Fibroblast of the aortic adventitia (primary cell): ENCODE measurements around the gene PCSK9. TPM values are rescaled to one million over a fixed set of nuclear protein-coding genes. Genes with fewer than 3 reads are reported as not detected.

Experiments
- DNase-seq: peaks from one replicate; pipeline ENCODE4 v3.0.0-alpha.2; 2010; ENCODE audit warnings: low read depth
- H3K4me3 ChIP-seq: 2 replicates; pipeline ENCODE4 v1.5.1; 2011; ENCODE audit warnings: low read depth, mild to moderate bottlenecking, control low read depth, low read length, moderate library complexity
- total RNA-seq: library from RNA; depleted of rRNA; stranded (reverse); fragments of >200 nt; gene quantifications from 2 replicates; pipeline ENCODE4 v1.2.3, GENCODE V29; 2012; ENCODE audit warnings: low replicate concordance
- TF ChIP-seq, protein P1 (sequence below): IDR thresholded peaks from 2 replicates; pipeline ENCODE4 v1.5.1; 2011; ENCODE audit warnings: mild to moderate bottlenecking, low read length, control low read depth, inconsistent platforms; ENCODE audit not compliant: insufficient read depth

The PCSK9 gene
- total RNA-seq, 1 donor = 1.1 TPM

DNA sequence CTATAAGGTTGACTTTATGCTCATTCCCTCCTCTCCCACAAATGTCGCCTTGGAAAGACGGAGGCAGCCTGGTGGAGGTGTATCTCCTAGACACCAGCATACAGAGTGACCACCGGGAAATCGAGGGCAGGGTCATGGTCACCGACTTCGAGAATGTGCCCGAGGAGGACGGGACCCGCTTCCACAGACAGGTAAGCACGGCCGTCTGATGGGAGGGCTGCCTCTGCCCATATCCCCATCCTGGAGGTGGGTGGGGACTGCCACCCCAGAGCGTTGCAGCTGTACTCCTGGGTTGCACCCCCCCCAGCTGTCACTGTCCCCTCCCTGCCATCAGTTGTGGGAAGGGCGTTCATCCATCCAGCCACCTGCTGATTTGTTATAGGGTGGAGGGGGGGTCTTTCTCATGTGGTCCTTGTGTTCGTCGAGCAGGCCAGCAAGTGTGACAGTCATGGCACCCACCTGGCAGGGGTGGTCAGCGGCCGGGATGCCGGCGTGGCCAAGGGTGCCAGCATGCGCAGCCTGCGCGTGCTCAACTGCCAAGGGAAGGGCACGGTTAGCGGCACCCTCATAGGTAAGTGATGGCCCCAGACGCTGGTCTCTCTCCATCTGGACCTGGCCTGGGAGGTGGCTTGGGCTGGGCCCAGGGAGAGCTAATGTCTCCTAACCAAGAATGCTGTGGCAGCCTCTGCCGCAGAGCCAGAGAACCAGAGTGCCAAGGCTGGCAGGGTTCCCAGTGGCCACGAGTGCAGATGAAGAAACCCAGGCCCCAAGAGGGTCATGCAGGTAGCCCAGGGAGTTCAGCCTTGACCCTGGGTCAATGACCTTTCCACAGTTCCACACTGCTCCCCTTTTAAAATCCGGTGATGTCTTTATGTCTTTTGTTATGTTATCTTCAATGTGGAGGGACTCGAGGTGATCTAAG, 13.1 kb downstream of the PCSK9 start:
- TF ChIP-seq, protein P1, sequence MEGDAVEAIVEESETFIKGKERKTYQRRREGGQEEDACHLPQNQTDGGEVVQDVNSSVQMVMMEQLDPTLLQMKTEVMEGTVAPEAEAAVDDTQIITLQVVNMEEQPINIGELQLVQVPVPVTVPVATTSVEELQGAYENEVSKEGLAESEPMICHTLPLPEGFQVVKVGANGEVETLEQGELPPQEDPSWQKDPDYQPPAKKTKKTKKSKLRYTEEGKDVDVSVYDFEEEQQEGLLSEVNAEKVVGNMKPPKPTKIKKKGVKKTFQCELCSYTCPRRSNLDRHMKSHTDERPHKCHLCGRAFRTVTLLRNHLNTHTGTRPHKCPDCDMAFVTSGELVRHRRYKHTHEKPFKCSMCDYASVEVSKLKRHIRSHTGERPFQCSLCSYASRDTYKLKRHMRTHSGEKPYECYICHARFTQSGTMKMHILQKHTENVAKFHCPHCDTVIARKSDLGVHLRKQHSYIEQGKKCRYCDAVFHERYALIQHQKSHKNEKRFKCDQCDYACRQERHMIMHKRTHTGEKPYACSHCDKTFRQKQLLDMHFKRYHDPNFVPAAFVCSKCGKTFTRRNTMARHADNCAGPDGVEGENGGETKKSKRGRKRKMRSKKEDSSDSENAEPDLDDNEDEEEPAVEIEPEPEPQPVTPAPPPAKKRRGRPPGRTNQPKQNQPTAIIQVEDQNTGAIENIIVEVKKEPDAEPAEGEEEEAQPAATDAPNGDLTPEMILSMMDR = no peak
- no peak overlapping the region for H3K4me3 ChIP-seq
- DNase-seq = no peak

DNA sequence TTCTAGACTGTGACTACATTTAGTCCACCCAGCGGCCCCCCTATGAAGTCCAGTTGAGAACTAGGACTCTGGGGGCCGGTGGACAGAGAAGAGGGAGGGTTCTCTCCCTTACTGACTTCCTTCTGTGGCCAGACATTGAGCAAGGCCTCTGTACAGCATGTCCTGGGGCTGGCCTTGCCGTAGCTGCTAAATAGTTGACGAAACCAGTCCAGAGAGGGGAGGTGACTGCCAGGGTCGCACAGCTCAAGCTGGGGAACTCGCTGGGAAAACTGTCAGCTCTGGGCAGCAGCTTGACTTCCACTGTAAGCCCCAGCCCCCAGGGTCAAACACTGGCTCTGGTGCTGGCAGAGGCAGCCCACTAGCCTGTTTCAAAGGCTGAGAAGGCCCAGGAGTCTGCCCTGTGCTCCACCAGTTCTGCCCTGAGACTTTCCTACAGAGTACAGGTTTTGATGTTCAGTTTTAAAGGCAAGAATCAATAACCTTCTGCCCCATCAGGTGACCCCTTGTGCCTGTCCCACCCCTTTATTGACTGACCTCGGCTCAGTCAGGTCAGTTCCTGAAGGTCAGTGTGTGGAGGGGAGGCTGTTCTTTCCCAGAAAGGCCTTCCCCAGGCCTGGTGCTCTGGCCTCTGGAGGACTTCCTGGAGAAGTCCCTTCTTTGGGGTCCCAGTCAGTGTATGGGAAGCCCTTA, 14.1 kb downstream of the PCSK9 start:
- no peak for DNase-seq
- TF ChIP-seq, protein P1 = no peak
- H3K4me3 ChIP-seq = no peak overlapping the region

DNA sequence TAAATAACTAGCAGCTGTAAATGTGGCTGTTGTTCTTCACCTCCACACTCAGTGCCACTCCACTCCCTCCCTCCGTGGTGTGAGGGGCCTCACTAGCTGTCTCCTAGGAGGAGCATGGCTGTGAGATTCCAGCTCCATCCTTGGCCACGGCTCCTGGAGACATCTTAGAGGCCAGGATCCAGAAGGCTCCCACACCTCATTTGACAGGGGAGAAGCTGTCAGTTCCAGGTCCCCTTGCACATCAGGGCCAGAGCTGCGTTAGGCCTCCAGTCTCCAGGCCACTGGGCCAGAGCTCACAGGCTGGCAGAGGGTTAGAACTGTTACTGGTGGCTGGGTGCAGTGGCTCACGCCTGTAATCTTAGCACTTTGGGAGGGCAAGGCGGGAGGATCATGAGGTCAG, 15.0 kb downstream of the PCSK9 start:
- no peak for DNase-seq
- TF ChIP-seq, protein P1 = no peak
- no peak overlapping the region for H3K4me3 ChIP-seq

DNA sequence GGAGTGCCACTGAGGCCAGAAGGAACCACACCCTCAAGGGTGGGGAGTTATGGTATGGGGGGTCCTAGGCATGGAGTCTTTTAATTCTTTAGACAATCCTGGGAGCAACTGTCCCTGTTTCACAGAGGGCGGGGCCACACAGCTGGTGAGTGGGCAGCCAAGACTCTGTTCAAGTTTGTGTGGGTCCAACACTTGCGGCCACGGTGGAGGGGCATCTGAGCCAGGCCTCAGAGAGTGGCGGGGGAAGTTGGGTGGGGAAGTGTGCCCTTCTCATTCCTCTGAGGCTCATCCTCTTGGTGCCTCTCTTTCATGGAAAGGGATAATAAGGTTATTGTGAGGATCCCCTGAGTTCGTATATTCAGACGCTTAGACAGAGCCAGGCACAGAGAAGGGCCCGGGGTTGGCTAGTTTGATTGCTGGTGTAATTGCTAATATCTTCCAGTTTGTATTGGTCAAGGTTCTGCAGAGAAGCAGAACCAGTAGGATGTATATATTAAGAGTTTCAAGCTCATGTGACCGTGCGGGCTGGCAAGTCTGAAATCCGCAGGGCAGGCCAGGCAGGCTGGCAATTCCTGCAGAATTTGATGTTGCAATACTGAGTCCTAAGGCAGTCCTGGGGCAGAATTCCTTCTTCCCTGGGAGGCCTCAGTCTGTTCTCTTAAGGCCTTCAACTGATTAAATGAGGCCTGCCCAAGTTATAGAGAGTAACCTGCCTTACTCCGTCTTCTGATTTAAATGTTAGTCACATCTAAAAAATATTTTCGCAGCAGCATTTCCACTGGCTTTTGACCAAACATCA, 15.9 kb downstream of the PCSK9 start:
- no peak overlapping the region for H3K4me3 ChIP-seq
- TF ChIP-seq, protein P1 = no peak
- DNase-seq = peak; percentile 16

DNA sequence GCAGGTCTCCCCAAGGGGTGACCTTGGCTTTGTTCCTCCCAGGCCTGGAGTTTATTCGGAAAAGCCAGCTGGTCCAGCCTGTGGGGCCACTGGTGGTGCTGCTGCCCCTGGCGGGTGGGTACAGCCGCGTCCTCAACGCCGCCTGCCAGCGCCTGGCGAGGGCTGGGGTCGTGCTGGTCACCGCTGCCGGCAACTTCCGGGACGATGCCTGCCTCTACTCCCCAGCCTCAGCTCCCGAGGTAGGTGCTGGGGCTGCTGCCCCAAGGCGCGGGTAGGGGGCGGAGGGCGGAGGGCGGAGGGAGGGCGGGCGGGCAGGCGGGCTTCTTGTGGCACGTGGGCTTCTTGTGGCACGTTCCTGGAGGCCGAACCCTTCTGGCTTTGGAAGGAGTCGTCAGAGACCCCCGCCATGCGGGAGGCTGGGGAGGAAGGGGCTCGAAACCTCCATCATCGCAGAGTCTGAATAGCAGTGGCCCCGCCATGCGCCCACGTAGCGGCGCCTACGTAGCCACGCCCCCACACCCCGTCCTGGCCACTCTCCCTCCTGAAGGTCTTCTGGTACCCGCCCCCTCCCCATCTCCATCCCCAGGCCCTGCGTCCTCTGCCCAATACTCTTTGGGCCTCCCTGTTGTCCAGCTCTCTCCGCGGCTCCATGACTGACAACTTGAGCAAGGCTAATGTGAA, 16.7 kb downstream of the PCSK9 start:
- no peak for DNase-seq
- H3K4me3 ChIP-seq = no peak overlapping the region
- TF ChIP-seq, protein P1 = no peak

DNA sequence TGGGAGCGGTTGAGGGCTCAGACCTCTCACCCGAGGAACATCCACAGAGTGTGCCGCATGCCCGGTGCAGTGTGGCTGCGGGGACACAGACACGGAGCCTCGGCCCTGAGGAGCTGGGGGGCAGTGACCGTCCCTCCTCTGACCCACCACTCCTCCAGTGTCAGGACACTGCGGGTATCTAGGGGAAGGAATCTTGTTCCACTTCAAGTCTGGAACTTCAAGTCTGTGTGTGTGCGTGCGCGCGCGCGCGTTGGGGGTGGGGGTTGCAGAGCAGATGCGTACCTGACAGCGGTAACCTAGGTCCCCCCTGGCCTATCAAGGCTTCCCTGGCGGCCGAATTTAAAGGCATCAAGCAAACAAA, 17.3 kb downstream of the PCSK9 start:
- no peak overlapping the region for H3K4me3 ChIP-seq
- TF ChIP-seq, protein P1 = no peak
- no peak for DNase-seq
